Fibroblast of lung (primary cell): ENCODE results near the gene ACER3. TPM values are rescaled to one million over a fixed set of nuclear protein-coding genes. Genes with fewer than 3 reads are reported as not detected.
"Not testable (repeated sequence)": the region's sequence is repeated elsewhere in the genome, so short reads cannot be mapped to it uniquely, and the experiment has no call there.

Experiments used
- DNase-seq, 2 donors: peaks; one replicate each; pipeline versions ENCODE4 v3.0.0 to v3.0.0-alpha.2; 2010; ENCODE audit warnings: low read depth in 2 of 2
- H2AFZ ChIP-seq: 2 replicates; pipeline ENCODE4 v1.5.1; 2012; ENCODE audit warnings: low read length, control low read depth, inconsistent platforms
- H3K27ac ChIP-seq: 2 replicates; pipeline ENCODE4 v1.5.1; 2011; ENCODE audit warnings: low read length, control low read depth; ENCODE audit not compliant: insufficient read depth
- H3K27me3 ChIP-seq: 2 replicates; pipeline ENCODE4 v1.5.1; 2011; ENCODE audit warnings: mild to moderate bottlenecking, low read length; ENCODE audit not compliant: control insufficient read depth, insufficient read depth
- H3K36me3 ChIP-seq: 2 replicates; pipeline ENCODE4 v1.5.1; 2011; ENCODE audit warnings: low read length; ENCODE audit not compliant: control insufficient read depth, insufficient read depth
- H3K4me1 ChIP-seq: 2 replicates; pipeline ENCODE4 v1.5.1; 2011; ENCODE audit warnings: low read length; ENCODE audit not compliant: control insufficient read depth, insufficient read depth; ENCODE audit errors: extremely low read depth
- H3K4me2 ChIP-seq: 2 replicates; pipeline ENCODE4 v1.5.1; 2011; ENCODE audit warnings: low read length, control low read depth; ENCODE audit not compliant: insufficient read depth; ENCODE audit errors: extremely low read depth
- H3K4me3 ChIP-seq, 4 experiments: fragments of 200-600 bp in 1 of 4; sonication (generic) in 1 of 4; replicated peaks in 1 of 4; 2 replicates each; pipeline ENCODE4 v1.5.1; 2011 to 2016; ENCODE audit warnings: low read length in 4 of 4, low read depth in 3 of 4, mild to moderate bottlenecking in 3 of 4, control low read depth in 2 of 4, inconsistent platforms in 1 of 4, mixed read lengths in 1 of 4; ENCODE audit not compliant: insufficient read depth in 1 of 4; ENCODE audit errors: control extremely low read depth in 1 of 4
- H3K79me2 ChIP-seq: 2 replicates; pipeline ENCODE4 v1.5.1; 2012; ENCODE audit warnings: mild to moderate bottlenecking, low read length, inconsistent platforms; ENCODE audit not compliant: control insufficient read depth, insufficient read depth
- H3K9ac ChIP-seq: 2 replicates; pipeline ENCODE4 v1.5.1; 2011; ENCODE audit warnings: mild to moderate bottlenecking, low read length, control low read depth; ENCODE audit not compliant: insufficient read depth
- H3K9me3 ChIP-seq: 2 replicates; pipeline ENCODE4 v1.5.1; 2012; ENCODE audit warnings: low read depth, low read length; ENCODE audit not compliant: control insufficient read depth, insufficient read depth
- H4K20me1 ChIP-seq: 2 replicates; pipeline ENCODE4 v1.5.1; 2011; ENCODE audit warnings: low read length; ENCODE audit not compliant: control insufficient read depth, insufficient read depth; ENCODE audit errors: extremely low read depth
- EZH2 ChIP-seq: IDR thresholded peaks from 2 replicates; pipeline ENCODE4 v1.5.1; 2012; ENCODE audit warnings: low read length, control low read depth, mild to moderate bottlenecking; ENCODE audit errors: missing control alignments
- polyA plus RNA-seq, 2 donors: library from polyadenylated mRNA; depleted of rRNA in 1 of 2; stranded (reverse) in 1 of 2; unstranded in 1 of 2; fragments of >200 nt; gene quantifications; 2 replicates each; pipeline ENCODE4 v1.2.1, GENCODE V29; 2011 to 2012; ENCODE audit warnings: missing spikeins in 1 of 2
- total RNA-seq: library from RNA; depleted of rRNA; stranded (reverse); fragments of >200 nt; gene quantifications from 2 replicates; pipeline ENCODE4 v1.2.1, GENCODE V29; 2014
- TF ChIP-seq, protein P1 (sequence below), 2 donors: IDR thresholded peaks in 1 of 2; conservative IDR thresholded peaks in 1 of 2; 1 replicate in 1 of 2; 2 replicates in 1 of 2; pipeline ENCODE4 v1.5.1; 2011 to 2012; ENCODE audit warnings: low read length in 2 of 2, control low read depth in 1 of 2, inconsistent platforms in 1 of 2, low read depth in 1 of 2, mild to moderate bottlenecking in 1 of 2

ACER3 gene
- total and polyA plus RNA-seq, 2 donors (not counting 1 experiment from before 2014, with no cell fraction given) = 6.1 to 22.3 TPM

GRCh38 chr11:76850130-76850529 is 10.6 kb upstream of the ACER3 start:
- DNase-seq = no peak
- TF ChIP-seq, protein P1, sequence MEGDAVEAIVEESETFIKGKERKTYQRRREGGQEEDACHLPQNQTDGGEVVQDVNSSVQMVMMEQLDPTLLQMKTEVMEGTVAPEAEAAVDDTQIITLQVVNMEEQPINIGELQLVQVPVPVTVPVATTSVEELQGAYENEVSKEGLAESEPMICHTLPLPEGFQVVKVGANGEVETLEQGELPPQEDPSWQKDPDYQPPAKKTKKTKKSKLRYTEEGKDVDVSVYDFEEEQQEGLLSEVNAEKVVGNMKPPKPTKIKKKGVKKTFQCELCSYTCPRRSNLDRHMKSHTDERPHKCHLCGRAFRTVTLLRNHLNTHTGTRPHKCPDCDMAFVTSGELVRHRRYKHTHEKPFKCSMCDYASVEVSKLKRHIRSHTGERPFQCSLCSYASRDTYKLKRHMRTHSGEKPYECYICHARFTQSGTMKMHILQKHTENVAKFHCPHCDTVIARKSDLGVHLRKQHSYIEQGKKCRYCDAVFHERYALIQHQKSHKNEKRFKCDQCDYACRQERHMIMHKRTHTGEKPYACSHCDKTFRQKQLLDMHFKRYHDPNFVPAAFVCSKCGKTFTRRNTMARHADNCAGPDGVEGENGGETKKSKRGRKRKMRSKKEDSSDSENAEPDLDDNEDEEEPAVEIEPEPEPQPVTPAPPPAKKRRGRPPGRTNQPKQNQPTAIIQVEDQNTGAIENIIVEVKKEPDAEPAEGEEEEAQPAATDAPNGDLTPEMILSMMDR (conservative IDR thresholded peaks at IDR 0.05 in 1 of 2, IDR thresholded peaks at IDR 0.05 in 1 of 2; ENCODE audit: low read depth in 1 of 2, low read length in 2 of 2) = no peak
- TF ChIP-seq EZH2 = no peak
- Histone ChIP-seq H3K9ac (no peak overlapping the region), H4K20me1 (no peaks in the 10 kb centered on the region), H3K36me3 (no peaks in the 10 kb centered on the region), H3K27me3 (peaks cover 10% of the 10 kb centered on the region), H3K4me2 (no peak overlapping the region), H3K79me2 (no peaks in the 10 kb centered on the region), H3K27ac (no peak overlapping the region), H3K4me3 (no peak overlapping the region), H3K4me1 (no peaks in the 10 kb centered on the region), H2AFZ (no peak overlapping the region), H3K9me3 (no peaks in the 10 kb centered on the region)

DNA sequence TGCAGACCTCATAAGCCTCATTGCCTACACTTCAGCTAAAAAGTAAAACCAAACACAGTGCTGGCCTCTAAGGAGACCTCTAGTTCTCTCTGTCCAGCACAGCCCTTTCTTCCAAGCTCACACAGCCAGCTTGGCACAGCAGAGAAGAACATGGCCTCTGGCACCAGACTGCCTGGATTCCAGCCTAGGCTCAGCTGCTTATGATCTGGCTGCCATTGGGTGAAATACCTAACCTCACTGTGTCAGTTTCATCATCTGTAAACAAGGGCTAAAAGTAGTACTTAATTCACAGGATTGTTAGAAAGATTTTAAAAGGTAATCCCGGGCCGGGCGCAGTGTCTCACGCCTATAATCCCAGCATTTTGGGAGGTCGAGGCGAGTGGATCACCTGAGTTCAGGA is 9.9 kb upstream of the ACER3 start:
- no peaks in the 10 kb centered on the region for H3K9me3 ChIP-seq
- H3K27ac ChIP-seq = no peak overlapping the region
- DNase-seq = no peak
- no peak overlapping the region for H3K4me2 ChIP-seq
- H2AFZ ChIP-seq = no peak overlapping the region
- no peak overlapping the region for H3K9ac ChIP-seq
- no peaks in the 10 kb centered on the region for H3K4me1 ChIP-seq
- peaks cover 10% of the 10 kb centered on the region for H3K27me3 ChIP-seq
- H4K20me1 ChIP-seq = no peaks in the 10 kb centered on the region
- H3K36me3 ChIP-seq = no peaks in the 10 kb centered on the region
- H3K4me3 ChIP-seq = no peak overlapping the region
- no peaks in the 10 kb centered on the region for H3K79me2 ChIP-seq
- TF ChIP-seq EZH2 = no peak
- TF ChIP-seq, protein P1 (conservative IDR thresholded peaks at IDR 0.05 in 1 of 2, IDR thresholded peaks at IDR 0.05 in 1 of 2; ENCODE audit: low read depth in 1 of 2, low read length in 2 of 2) = no peak

GRCh38 chr11:76854709-76855108 is 6.0 kb upstream of the ACER3 start:
- H3K27me3 ChIP-seq = peaks cover 7% of the 10 kb centered on the region
- H2AFZ ChIP-seq = no peak overlapping the region
- H3K4me1 ChIP-seq = no peaks in the 10 kb centered on the region
- TF ChIP-seq, protein P1 (conservative IDR thresholded peaks at IDR 0.05 in 1 of 2, IDR thresholded peaks at IDR 0.05 in 1 of 2; ENCODE audit: low read depth in 1 of 2, low read length in 2 of 2) = no peak
- TF ChIP-seq EZH2 = no peak
- H3K36me3 ChIP-seq = no peaks in the 10 kb centered on the region
- no peaks in the 10 kb centered on the region for H4K20me1 ChIP-seq
- DNase-seq = no peak
- H3K79me2 ChIP-seq = no peaks in the 10 kb centered on the region
- no peak overlapping the region for H3K4me2 ChIP-seq
- no peak overlapping the region for H3K9ac ChIP-seq
- no peaks in the 10 kb centered on the region for H3K9me3 ChIP-seq
- no peak overlapping the region for H3K27ac ChIP-seq
- no peak overlapping the region for H3K4me3 ChIP-seq

DNA sequence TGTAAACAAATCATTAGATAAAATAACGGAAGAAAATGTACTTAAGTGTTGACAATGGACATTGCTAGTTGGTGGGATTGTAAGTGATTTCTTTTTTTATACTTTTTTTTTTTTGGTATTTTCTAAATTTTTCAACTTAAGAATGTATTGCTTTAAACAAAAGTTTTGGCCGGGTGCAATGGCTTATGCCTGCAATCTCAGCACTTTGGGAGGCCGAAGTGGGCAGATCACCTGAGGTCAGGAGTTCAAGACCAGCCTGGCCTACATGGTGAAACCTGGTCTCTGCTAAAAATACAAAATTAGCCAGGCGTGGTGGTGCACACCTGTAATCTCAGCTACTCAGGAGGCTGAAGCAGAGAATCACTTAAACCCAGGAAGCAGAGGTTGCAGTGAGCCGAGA is 5.0 kb upstream of the ACER3 start:
- not testable (repeated sequence) for H3K4me2 ChIP-seq, H3K36me3 ChIP-seq, H3K4me3 ChIP-seq, DNase-seq, H3K27ac ChIP-seq, H4K20me1 ChIP-seq, H3K27me3 ChIP-seq, H3K4me1 ChIP-seq, H2AFZ ChIP-seq, H3K9me3 ChIP-seq, H3K9ac ChIP-seq, H3K79me2 ChIP-seq
